ENCODE data around the gene HNF1B. TPM values are rescaled to one million over a fixed set of nuclear protein-coding genes. Genes with fewer than 3 reads are reported as not detected.
"Not testable (repeated sequence)": the region's sequence is repeated elsewhere in the genome, so short reads cannot be mapped to it uniquely, and the experiment has no call there.

Gene HNF1B
- polyA plus RNA-seq (ENCODE audit: insufficient read length in 3 of 3): 100 to 1,000 TPM; 128 to 140 (median 136) TPM
- long read RNA-seq, donor 1, partial matches to known transcripts: 16 of 21 reads
- long read RNA-seq, donor 1, other reads (novel, unspliced or antisense): 0 of 21 reads
- long read RNA-seq, donor 2, transcript HNF1B-207 (9 exons, 1,971 nt): minor isoform, 5 of 47 reads
- long read RNA-seq, donor 2, transcript HNF1B-204 (9 exons, 2,977 nt): major isoform, 13 of 47 reads
- long read RNA-seq, donor 2, partial matches to known transcripts: 29 of 47 reads
- long read RNA-seq, donor 2, other reads (novel, unspliced or antisense): 0 of 47 reads
- long read RNA-seq, donor 3, transcript HNF1B-204 (9 exons, 2,977 nt): major isoform, 5 of 64 reads
- long read RNA-seq, donor 3, partial matches to known transcripts: 57 of 64 reads
- long read RNA-seq, donor 3, other reads (novel, unspliced or antisense): 0 of 64 reads
- long read RNA-seq, donor 4, transcript HNF1B-207 (9 exons, 1,971 nt): minor isoform, 6 of 45 reads
- long read RNA-seq, donor 4, transcript HNF1B-204 (9 exons, 2,977 nt): major isoform, 9 of 45 reads
- long read RNA-seq, donor 4, partial matches to known transcripts: 28 of 45 reads
- long read RNA-seq, donor 4, other reads (novel, unspliced or antisense): 0 of 45 reads
- long read RNA-seq, donor 5, partial matches to known transcripts: 19 of 21 reads
- long read RNA-seq, donor 5, other reads (novel, unspliced or antisense): 0 of 21 reads
- long read RNA-seq, donor 6, transcript HNF1B-204 (9 exons, 2,977 nt): major isoform, 6 of 32 reads
- long read RNA-seq, donor 6, partial matches to known transcripts: 24 of 32 reads
- long read RNA-seq, donor 6, other reads (novel, unspliced or antisense): 0 of 32 reads
- long read RNA-seq, donor 7, partial matches to known transcripts: 221 of 221 reads
- long read RNA-seq, donor 7, other reads (novel, unspliced or antisense): 0 of 221 reads
- long read RNA-seq, donor 8: 0 reads
- long read RNA-seq, donor 9, transcript HNF1B-204 (9 exons, 2,977 nt): major isoform, 9 of 59 reads
- long read RNA-seq, donor 9, partial matches to known transcripts: 49 of 59 reads
- long read RNA-seq, donor 9, other reads (novel, unspliced or antisense): 0 of 59 reads
- long read RNA-seq, donor 10, partial matches to known transcripts: 62 of 66 reads
- long read RNA-seq, donor 10, other reads (novel, unspliced or antisense): 0 of 66 reads
- long read RNA-seq, donor 11, partial matches to known transcripts: 51 of 52 reads
- long read RNA-seq, donor 11, other reads (novel, unspliced or antisense): 0 of 52 reads
- long read RNA-seq, donor 12, transcript HNF1B-207 (9 exons, 1,971 nt): minor isoform, 5 of 66 reads
- long read RNA-seq, donor 12, transcript HNF1B-204 (9 exons, 2,977 nt): major isoform, 8 of 66 reads
- long read RNA-seq, donor 12, partial matches to known transcripts: 52 of 66 reads
- long read RNA-seq, donor 12, other reads (novel, unspliced or antisense): 0 of 66 reads
- long read RNA-seq, donor 13, partial matches to known transcripts: 26 of 28 reads
- long read RNA-seq, donor 13, other reads (novel, unspliced or antisense): 0 of 28 reads
- long read RNA-seq, donor 14: 0 reads
- long read RNA-seq, donor 15: 0 reads
- long read RNA-seq, donor 16, transcript HNF1B-207 (9 exons, 1,971 nt): major isoform, 5 of 99 reads
- long read RNA-seq, donor 16, partial matches to known transcripts: 90 of 99 reads
- long read RNA-seq, donor 16, other reads (novel, unspliced or antisense): 0 of 99 reads

- peak; percentile 69 for DNase-seq
Measured at GRCh38 chr17:37744961-37745800, at the start of gene HNF1B. HNF1B (minus strand) TSS chr17:37745059; CDS start chr17:37744884, 175 bp downstream.

- no peak for DNase-seq
Measured at GRCh38 chr17:37792787-37793186, 47.9 kb upstream of the HNF1B start.

- DNase-seq: no peak
Measured at GRCh38 chr17:37791447-37792399, 46.9 kb upstream of the HNF1B start.

GRCh38 chr17:37789771-37790541 lies 45.1 kb upstream of the HNF1B start:
- peak; percentile 83 for DNase-seq

- no peak for DNase-seq
Measured at GRCh38 chr17:37789021-37789565, 44.2 kb upstream of the HNF1B start.

- DNase-seq: no peak
Measured at GRCh38 chr17:37788526-37788925, 43.7 kb upstream of the HNF1B start.

GRCh38 chr17:37787055-37787757 lies 42.3 kb upstream of the HNF1B start:
- DNase-seq: peak; percentile 75

- no peak for DNase-seq
Measured at GRCh38 chr17:37786481-37786880, 41.6 kb upstream of the HNF1B start.

GRCh38 chr17:37782460-37782859 lies 37.6 kb upstream of the HNF1B start:
- not testable (repeated sequence) for DNase-seq

- DNase-seq: no peak
Measured at GRCh38 chr17:37781451-37781850, 36.6 kb upstream of the HNF1B start.

- no peak for DNase-seq
Measured at GRCh38 chr17:37779554-37779953, 34.7 kb upstream of the HNF1B start.

- DNase-seq: no peak
Measured at GRCh38 chr17:37774504-37774903, 29.6 kb upstream of the HNF1B start.

- DNase-seq: no peak
Measured at GRCh38 chr17:37772982-37773381, 28.1 kb upstream of the HNF1B start.

GRCh38 chr17:37770631-37771518 lies 26.0 kb upstream of the HNF1B start:
- no peak for DNase-seq

GRCh38 chr17:37769050-37769449 lies 24.2 kb upstream of the HNF1B start:
- no peak for DNase-seq

GRCh38 chr17:37768438-37768837 lies 23.6 kb upstream of the HNF1B start:
- DNase-seq: no peak
